M059J (cell line): Measurements from ENCODE around the gene PTPRD. TPM values are rescaled to one million over a fixed set of nuclear protein-coding genes. Genes with fewer than 3 reads are reported as not detected.

Experiments
- DNase-seq: peaks from one replicate; pipeline ENCODE4 v3.0.0-alpha.2; 2012; ENCODE audit warnings: low read depth
- total RNA-seq: library from RNA; depleted of rRNA; stranded (reverse); fragments of >200 nt; shearing (Covaris generic); gene quantifications from 2 replicates; pipeline ENCODE4 v1.2.3, GENCODE V29; 2014

Gene PTPRD
- total RNA-seq, 1 experiment from 2014 or later = not detected

DNA sequence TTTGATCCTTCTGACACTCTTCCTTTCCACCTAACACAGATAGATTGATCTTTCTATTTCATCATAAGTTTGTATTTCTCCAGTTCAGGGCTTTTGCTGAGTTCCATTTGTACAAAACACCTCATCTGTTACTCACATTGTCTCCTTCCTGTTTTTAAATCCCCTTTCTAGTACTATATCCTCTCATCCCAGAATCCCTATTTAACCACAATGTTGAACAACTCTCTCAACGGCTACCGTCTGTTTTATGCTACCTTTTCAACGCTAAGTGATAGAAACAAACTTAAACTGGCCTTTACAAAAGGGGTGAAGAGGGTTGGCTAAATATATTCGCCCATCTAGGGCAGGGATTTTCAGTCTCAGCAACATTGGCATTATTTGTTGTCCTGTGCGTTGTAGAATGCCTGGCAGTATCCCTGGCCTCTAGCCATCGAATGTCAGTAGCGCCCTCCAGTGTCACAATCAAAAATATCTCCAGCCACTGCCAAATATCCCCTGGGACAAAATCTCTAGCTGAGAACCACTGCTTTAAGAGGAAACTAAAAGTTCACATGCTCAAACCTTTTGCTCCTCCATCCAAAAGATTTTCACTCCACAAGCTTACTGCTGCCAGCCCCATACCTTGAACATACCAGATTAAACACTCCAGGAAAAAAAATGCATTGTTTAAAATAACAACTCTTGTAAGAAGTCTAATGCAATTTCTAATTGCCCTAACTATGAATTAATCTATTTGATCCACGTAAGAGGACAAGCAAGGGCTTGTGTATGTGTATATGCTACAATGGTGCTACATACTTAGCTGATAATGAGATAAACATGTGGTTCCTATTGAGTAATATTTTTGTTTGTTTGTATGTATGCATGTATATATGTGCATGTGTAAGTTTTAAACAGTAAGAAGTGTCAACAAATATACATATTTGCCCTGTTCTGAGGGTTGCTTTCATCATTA lies 344.0 kb downstream of the PTPRD start:
- no peak for DNase-seq

DNA sequence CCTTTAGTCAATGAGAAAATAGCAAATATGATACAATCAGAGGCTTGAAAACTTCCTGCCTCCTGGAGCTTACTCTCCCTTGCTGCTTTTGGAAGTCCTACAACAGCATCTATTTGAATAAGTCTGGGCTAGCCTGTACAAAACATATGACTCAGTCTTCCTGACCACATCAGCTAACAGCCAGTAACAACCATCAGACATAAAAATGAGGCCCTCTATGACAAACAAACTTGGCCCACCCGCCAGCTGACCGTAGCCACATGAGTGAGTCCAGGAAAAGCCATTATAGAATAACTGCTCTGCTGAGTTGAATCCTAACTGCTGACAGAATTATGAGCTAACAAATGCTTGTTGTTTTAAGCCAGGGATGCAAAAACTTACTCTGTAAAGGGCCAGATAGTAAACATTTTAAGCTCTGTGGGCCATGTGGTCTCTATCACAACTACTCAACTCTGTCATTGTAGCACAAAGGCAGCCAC lies 347.6 kb downstream of the PTPRD start:
- peak; percentile 2 for DNase-seq

DNA sequence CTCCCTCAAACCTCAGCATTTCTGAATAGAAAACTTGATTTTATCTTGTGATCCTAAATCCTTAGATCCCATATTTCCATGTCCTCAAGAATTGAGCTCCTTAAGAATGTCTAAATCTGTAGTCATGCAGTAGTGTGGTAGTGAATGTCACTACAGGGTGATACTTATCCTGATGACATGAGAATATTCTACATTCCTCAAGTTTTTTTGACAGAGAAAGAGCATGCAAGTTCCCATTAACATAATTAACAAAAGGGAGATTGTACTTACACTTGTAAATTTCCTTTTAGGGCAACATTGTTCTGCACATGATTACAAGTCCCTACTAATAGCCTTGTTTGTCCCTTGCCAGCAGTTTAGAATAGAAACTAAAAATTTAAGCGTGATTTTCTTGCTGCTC lies 352.3 kb downstream of the PTPRD start:
- no peak for DNase-seq

DNA sequence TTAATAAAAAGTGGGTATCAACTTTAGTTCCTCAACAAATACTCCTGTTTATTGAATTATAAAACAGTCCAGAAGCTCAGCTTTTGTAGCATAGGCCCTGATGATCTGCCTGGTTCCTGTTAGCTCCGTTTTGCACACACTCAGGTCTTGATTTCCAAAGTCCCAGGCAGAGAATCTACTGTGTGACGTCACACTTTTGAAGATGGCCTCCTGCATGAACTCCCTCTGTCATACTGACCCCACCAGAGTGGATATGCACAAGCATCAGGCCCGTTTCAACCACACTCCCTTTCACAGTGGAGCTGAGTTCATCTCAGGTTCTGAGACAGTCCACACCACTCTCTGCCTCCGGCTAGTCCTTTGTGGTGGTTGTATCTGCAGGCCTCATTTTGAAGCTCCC lies 353.1 kb downstream of the PTPRD start:
- DNase-seq = no peak

DNA sequence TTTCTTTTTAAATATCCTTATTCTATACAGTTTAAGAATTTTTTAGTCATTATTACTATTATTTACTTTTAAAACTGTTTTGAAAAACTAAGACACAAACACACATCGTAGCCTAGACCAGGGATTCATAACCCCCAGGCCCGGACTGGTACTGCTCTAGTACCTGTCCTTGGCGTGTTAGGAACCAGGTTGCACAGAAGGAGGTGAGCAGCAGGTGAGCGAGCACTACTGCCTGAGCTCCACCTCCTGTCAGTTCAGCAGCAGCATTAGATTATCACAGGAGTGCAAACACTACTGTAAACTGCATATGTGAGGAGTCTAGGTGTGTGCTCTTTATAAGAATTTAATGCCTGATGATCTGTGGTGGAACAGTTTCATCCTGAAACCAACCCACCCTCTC lies 357.0 kb downstream of the PTPRD start:
- DNase-seq = no peak

DNA sequence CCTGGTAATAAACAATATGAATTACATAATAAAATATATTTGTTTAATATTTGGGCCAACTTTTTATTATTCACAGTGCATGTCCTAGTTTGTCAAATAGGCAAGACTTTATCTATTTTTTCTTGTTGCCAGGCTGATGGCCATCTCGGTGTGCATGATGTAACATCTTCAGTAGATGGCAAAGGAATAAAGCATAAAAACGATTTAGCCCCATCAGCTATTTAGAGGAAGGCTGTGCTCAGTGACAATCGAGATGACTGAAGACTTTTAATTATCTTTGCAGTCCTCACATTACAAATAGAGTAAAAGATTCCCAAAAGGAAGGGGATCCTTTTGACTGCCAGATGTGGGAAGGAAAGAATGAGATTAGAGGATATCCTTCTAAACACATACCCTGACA lies 358.5 kb downstream of the PTPRD start:
- no peak for DNase-seq

DNA sequence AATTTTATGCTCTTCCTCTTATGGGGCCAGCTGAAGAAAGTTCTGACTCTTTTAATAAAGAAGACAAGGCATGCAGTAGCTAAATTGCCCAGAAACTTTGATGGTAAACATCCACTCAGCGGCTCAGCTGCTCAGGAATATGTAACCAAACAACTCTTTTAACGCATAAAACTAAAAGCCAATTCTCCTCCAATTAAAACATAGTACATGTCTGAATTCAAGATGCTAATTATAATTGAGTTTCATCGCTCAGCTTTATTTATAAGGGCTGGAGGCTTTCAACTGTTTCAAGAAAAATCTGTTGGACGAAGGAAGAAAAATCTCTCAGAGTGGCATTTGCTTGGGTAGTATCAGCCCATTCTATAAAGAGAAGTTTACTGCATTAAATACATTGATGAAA lies 359.5 kb downstream of the PTPRD start:
- no peak for DNase-seq

DNA sequence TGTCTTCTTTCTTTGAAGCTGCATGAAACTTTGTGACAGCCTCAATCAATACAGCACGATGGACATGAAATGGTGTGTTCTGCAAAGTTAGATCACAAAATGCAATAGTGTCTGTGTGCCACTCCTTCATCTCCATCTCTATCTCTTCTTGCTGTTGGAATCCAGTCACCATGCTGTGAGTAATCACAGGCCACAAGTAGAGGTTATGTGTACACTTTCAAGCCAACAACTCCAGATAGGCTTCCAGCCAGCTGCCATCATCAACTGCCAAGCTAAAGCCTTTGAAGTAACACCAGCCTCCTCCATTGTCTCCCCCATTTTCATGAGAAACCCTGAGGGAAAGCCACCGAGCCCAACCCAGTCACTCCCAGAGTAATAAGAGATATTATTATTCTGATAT lies 360.6 kb downstream of the PTPRD start:
- DNase-seq = peak; percentile 4

DNA sequence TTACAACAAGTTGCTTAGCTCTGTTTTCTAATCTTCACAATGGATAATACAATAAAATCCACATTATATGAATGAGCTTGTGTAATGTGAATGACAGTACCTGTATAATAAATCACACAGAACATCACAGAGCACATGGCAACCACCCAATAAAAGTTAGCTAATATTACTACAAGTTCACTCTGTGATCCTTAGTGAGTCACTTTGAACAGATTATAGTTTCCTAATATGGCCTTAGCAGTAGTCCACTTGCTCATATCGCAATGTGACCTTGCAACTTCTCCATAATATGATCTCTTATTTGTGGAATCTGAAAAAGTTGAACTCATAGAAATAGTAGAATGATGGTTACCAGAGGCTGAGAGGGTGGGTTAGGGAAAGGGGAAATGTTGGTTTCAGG lies 361.3 kb downstream of the PTPRD start:
- DNase-seq = peak; percentile 1

DNA sequence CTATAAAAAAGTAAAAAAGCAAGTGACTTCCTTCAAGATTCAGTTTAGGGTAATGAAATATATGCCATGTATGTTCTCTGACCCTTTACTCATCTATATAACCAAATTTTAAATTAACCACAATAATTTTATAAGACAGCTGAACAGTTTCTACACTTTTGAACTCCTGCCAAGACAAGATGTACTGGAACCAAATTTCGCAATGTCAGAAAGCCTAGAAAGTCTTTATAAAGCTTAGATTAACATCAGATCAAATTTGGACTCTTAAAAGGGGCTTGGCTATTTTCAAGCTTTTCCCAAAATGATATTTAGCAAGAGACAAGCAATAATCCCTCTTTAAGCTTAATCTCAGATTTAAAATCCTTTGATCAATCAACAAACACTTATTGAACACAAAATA lies 362.6 kb downstream of the PTPRD start:
- DNase-seq = no peak

DNA sequence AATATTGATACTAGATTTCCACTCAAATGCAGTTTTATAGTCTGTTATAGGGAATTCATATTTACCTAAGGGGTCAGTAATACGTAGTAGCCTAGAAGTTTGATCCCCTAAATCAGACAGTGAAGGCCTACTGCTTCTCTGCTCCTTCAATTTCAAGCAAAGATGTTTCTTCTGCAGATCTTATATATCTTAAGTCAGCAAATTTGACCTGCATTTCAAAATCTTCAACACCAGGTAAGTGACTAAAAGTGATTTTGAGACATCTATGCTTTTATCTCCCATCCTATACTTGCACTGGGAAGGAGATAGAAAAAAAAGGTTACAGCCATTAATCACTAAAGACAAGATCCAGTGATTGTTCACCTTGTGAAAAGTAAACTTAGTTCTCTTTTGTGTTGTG lies 363.9 kb downstream of the PTPRD start:
- DNase-seq = no peak

DNA sequence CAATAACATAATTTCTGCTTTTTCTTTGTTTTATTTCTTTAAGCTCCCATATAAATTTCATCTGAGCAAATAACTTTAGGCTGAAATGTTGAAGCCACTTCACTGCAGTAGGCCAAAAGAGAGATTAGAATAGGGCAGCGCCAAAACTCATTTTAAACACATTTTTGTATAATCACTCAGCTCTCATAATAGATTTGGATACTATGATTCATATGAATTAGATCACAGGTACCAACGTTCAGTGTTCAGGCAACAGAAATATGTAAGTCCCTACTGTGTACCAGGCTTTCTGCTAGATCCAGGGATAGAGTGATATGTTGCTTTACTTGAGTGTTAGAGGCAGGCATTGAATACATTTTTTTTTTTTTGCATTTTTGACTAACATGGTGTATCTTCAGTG lies 370.5 kb downstream of the PTPRD start:
- DNase-seq = no peak

DNA sequence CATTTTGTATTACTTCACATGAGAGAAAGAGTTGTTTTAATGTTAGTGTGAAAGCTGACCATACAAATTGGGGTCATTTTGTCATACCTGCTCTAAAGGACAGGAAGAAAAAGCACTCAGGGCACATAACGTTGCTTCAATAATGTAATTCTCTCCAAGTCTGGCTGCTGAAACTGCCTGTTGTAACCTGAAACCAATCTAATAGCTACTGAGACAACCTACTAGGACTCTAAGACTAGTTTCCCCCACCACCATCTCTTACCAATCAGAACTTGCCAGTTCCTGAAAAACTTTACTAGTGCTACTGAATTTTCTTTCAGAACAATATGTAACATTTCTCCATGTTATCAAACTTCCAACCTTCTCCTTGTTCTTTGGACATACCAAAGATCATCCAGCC lies 374.7 kb downstream of the PTPRD start:
- no peak for DNase-seq

DNA sequence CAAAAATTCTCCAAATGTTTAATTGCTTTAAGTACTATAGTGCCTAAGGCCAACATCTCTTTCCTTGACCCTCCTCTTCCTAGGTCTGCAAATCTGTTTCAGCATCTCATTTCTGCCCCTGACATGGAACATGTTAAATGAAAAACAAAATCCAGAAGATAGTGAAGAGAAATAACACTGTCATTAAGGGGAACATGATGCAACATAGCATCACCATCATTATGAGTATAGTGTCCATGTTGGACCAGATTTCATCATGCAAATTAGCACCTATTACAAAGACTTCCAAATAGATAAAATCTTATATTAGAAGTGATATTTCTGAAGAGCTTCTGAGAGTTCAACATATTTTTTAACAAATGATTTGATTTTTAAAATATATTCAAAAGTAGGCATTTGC lies 375.2 kb downstream of the PTPRD start:
- no peak for DNase-seq

DNA sequence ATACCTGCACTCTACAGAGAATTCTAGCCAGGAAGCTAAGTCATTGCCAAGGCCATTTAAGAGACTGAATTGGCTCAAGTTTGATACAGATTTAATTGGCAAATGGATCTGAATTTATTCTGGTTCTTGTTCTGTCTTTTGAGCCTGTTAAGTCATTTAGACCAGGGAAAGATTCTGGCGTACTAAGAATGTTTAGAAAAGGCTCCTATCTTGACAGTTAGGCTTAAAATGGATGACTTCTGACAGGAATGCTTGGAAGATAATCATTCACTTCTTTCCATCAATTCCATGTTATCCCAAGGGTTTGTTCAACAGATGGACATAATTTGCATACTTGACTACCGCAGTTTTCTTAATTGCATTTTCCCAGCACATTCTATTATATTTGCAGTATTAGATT lies 376.6 kb downstream of the PTPRD start:
- DNase-seq = no peak

DNA sequence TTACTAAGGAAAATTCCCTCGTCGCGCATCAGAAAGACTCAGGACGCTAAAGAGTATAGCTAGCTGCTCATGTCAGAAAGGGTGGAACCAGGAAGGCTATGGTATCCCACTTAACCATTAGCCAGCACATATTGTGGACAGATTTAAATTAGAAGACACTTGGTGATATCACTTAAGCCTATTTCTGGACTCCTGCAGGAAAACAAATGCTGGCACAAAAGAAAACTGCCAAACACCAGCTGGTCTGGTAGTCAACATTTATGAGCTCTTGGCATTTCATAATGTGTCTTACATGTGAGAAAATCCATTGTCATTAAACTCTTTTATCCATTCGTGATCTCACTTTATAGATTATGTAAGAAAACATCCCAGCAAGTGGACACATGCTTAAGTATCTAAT lies 377.4 kb downstream of the PTPRD start:
- DNase-seq = no peak

DNA sequence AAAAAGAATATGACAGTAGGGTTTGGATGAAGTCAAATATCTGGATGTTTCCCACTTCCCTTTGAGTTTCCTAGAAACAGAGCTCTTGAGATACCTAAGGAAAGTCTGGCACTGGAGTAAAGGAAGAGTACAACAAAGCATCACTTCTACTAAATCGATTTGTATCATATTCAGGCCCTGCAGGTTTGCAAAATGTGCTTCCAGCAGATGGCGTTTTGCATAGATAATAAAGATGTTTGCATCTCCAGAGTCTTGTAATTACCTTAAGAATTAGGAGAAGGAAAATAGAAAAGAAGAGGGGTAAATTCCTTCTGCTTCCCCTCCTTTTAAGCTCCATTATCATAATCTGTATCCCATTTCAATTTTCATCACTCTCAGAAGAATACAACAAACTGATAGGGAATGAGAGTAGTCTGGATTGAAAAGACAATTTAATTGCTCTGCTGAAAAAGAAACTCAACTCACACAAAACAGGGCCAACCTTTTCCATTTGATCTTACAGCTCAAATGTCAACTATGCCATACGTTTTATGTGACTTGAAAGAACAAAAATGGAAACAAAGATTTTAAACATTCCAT lies 380.4 kb downstream of the PTPRD start:
- DNase-seq = no peak

DNA sequence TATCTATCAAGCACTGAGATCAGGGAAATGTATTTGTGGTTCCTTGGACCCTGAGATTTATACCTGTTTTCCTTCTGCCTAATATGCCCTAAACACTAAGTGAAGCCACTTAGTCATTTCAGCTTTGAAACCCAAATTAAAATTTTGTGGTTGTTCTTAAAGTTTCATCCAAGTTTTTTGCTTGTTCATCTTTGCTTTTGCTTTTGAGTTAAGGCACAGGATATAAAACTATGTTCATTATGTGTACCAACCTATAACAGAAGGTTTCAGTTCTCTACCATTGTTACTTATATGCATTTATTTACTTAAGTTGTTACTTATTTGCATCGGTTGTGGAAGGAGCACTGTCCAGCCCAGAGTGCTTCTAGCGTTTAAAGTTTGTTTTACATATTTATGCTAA lies 382.3 kb downstream of the PTPRD start:
- no peak for DNase-seq

DNA sequence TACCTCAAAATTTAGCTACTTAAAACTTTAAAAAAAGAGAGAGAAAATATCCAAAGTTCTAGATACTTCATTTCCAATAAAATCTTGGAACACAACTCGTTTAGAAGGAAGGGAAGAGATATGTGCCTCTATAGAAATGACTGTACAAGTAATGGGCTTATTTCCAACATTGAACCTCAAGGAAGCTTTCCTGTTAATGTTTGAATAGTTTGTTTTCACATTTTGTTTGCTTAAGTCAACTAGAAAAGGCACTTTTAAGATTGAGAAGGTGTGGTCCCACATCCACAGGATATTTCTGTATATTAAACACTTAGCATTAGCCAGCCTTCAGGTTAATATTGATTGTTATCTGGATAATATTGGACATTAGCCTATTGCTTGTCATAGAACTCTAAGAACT lies 384.7 kb downstream of the PTPRD start:
- no peak for DNase-seq

DNA sequence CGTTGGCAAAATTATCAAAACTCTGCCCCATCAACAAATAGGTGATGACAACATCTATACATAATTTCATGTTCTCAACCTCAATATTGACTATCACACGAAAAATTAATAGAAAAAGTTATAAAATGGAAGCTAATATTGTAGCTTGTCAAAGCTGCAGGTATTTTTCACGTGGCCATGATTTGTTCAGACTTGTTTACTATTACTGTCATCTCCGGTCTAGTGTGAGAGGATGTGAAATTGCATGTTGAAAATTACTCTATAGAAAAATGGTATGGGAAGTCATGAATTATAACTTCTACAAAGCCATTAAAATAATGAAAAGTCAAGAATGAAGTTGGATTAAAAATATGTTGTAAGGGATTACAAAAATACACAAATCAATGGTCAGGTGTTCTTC lies 385.8 kb downstream of the PTPRD start:
- no peak for DNase-seq

DNA sequence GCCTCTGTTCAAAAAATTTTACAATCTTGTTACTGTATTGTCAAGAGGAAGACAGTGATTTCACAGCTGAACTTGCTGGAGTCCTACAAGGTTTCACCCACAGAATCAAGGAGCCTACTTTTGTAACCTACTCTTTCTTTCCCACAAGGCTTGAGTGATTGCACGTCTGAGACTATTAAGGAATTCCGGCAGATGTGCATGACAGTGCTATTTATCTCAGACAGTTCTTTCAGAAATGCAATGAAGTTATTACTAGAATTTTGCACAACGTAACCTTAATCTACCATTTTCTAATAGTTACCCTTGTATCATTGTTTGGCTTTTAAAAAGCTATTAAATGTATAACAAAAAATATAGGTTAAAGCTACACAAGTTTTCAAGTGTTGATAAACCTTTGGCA lies 400.1 kb downstream of the PTPRD start:
- DNase-seq = no peak

DNA sequence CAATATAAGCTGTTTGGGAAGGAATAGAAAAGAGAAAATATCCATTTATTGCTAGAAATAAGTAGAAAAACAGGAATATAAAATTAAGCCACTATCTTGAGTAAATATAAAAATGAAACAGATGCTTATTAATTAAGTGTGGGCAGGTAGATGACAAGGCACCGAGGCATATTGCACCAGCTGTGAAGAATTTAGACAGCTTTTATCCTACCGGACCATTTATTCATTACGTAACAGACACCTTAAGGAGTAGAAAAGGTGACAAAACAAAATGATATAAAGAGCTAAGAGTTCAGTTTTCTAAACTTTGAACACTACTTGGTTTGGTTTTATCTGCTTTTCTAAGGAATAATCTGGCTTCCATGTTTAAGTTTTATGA lies 404.1 kb downstream of the PTPRD start:
- DNase-seq = no peak

DNA sequence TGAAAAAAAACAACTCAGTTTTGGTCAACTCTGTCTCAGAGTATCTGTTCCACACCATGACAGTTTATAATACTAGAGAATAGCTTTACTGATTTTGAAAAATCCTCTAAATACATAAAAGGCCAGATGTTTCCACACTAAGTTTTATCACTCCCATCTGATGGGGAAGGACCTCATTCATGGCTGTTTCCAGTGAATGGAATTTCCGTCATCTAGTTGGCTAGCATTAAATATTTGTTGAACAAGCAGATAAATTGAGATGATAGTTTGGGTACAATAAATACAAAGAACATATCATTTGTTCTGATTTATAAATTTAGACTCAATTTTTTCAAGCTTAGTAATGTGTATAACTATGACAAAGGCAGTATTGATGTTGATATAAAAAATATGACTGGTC lies 408.5 kb downstream of the PTPRD start:
- DNase-seq = no peak
